ENCODE measurements around the gene SGPP2. TPM values are rescaled to one million over a fixed set of nuclear protein-coding genes. Genes with fewer than 3 reads are reported as not detected.

Gene SGPP2
- total RNA-seq, 3 donors from 2014 or later (not counting 1 experiment from before 2014, with no cell fraction given) = 0.25 to 0.30 TPM; not detected in 1

DNA sequence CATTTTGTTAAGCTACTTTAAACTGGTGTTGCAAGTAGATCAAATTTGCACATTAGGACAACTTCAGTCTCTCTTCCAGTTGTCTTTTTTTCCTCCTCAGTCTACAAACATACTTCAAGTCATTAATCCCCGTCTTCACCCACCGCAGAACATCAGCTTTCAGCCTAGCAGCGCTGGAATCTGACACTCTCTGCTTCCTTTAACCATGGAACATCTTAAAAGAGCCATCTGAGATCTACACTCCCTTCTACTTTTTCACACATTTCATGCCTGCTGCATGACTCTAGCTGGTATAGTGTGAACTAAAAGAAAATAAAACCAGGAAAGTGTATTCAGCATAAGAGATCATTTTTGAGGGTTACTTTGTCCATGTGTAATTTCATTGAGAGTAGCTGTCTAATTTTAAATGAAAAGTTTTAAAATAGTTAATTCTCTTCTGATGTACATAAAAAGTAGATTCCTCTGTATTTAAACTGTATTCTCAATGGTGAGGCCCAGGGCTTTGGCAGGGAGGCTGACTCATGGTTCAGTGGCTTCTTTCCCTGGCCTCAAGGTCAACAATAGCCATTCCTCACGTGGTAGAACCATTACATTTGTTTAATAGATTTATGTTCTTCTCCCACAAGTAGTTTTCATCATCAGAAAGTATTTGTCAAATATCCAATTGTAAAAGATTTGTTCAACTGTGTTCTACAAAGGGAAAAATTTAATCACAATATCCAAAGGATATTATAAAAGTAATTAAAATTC lies 16.5 kb downstream of the SGPP2 start:
- peaks cover 0 to 2% of the 10 kb centered on the region in 2 donors for H3K27me3 Mint-ChIP-seq (ENCODE audit: low read depth in 2 of 2)
- H3K36me3 Mint-ChIP-seq = no peaks in the 10 kb centered on the region
- no peaks in the 10 kb centered on the region for H3K36me3 ChIP-seq (ENCODE audit: control insufficient read depth, insufficient read depth, low read length)
- ATAC-seq (no peak), DNase-seq (no peak)
- no peaks in the 10 kb centered on the region for H3K4me1 Mint-ChIP-seq
- intact Hi-C loops (cut with micrococcal nuclease) = no loop called here
- H3K27ac Mint-ChIP-seq = no peak overlapping the region
- TF ChIP-seq, protein P1, sequence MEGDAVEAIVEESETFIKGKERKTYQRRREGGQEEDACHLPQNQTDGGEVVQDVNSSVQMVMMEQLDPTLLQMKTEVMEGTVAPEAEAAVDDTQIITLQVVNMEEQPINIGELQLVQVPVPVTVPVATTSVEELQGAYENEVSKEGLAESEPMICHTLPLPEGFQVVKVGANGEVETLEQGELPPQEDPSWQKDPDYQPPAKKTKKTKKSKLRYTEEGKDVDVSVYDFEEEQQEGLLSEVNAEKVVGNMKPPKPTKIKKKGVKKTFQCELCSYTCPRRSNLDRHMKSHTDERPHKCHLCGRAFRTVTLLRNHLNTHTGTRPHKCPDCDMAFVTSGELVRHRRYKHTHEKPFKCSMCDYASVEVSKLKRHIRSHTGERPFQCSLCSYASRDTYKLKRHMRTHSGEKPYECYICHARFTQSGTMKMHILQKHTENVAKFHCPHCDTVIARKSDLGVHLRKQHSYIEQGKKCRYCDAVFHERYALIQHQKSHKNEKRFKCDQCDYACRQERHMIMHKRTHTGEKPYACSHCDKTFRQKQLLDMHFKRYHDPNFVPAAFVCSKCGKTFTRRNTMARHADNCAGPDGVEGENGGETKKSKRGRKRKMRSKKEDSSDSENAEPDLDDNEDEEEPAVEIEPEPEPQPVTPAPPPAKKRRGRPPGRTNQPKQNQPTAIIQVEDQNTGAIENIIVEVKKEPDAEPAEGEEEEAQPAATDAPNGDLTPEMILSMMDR (IDR thresholded peaks at IDR 0.05) = no peak
- no peak overlapping the region for H3K27ac ChIP-seq (ENCODE audit: low read length)
- no peak overlapping the region for H3K4me3 Mint-ChIP-seq
- H3K27me3 ChIP-seq (ENCODE audit: control insufficient read depth, insufficient read depth, low read length) = no peaks in the 10 kb centered on the region
- no peaks in the 10 kb centered on the region for H3K4me1 ChIP-seq (ENCODE audit: control insufficient read depth, insufficient read depth, low read length)
- H3K4me3 ChIP-seq (ENCODE audit: low read length) = no peak overlapping the region
- WGBS (ENCODE audit: insufficient coverage) = 100% methylated on average over 2 of the region's 4 CpGs
- peaks cover 0 to 6% of the 10 kb centered on the region in 2 donors for H3K9me3 Mint-ChIP-seq
- no peaks in the 10 kb centered on the region for H3K9me3 ChIP-seq (ENCODE audit: control insufficient read depth, insufficient read depth, low read length)

DNA sequence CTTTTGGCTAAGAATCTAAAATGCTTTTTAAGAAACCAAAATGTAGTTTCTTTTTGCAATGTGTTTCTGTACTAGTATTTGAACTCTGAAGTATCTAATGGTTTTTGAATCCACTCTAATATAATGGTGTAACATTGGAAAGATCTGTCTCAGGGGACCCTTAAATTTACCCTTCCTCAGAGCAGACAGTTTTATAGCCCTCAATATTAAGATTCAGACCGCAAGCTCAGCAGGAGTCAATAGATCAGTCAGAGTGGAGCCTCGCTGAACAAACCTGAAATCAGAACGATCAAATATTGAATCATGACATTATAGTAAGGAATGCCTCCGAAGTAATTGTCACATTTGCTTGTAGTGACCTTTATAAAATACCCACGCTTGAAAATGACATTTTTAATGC lies 18.3 kb downstream of the SGPP2 start:
- no peaks in the 10 kb centered on the region for H3K4me1 ChIP-seq (ENCODE audit: control insufficient read depth, insufficient read depth, low read length)
- no peak overlapping the region for H3K27ac ChIP-seq (ENCODE audit: low read length)
- H3K36me3 ChIP-seq (ENCODE audit: control insufficient read depth, insufficient read depth, low read length) = no peaks in the 10 kb centered on the region
- H3K36me3 Mint-ChIP-seq = no peaks in the 10 kb centered on the region
- no peak overlapping the region for H3K4me3 ChIP-seq (ENCODE audit: low read length)
- H3K27ac Mint-ChIP-seq = no peak overlapping the region
- no peak for DNase-seq
- ATAC-seq = no peak
- TF ChIP-seq, protein P1 (IDR thresholded peaks at IDR 0.05) = no peak
- H3K9me3 ChIP-seq (ENCODE audit: control insufficient read depth, insufficient read depth, low read length) = no peaks in the 10 kb centered on the region
- 74% methylated on average over 4 of the region's 5 CpGs for WGBS (ENCODE audit: insufficient coverage)
- no peak overlapping the region for H3K4me3 Mint-ChIP-seq
- H3K27me3 ChIP-seq (ENCODE audit: control insufficient read depth, insufficient read depth, low read length) = no peaks in the 10 kb centered on the region
- no peaks in the 10 kb centered on the region for H3K27me3 Mint-ChIP-seq (ENCODE audit: low read depth in 2 of 2)
- intact Hi-C loops (cut with micrococcal nuclease) = no loop called here
- H3K9me3 Mint-ChIP-seq = peaks cover 0 to 4% of the 10 kb centered on the region in 2 donors
- H3K4me1 Mint-ChIP-seq = no peaks in the 10 kb centered on the region

DNA sequence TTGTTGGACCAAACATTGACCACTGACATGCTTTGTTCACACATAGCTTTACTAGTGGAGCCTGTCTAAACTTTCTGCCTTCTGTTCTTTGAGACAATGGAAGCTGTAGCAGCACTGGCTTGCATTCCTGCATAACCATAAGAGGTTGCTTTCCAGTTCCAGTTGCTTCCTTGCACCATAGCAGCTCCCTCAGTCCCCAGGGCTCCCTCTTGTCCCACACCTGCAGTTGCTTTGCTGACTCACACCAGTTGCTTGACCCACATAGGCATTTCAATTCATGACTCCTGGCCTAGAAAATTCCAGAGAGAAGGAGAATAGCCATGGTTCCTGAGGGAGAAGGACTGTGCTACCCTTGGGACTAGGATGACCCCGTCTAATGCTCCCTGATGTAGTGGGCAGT lies 20.9 kb downstream of the SGPP2 start:
- no peaks in the 10 kb centered on the region for H3K4me1 Mint-ChIP-seq
- no peak overlapping the region for H3K4me3 ChIP-seq (ENCODE audit: low read length)
- ATAC-seq (no peak), DNase-seq (no peak)
- peaks cover 0 to 4% of the 10 kb centered on the region in 2 donors for H3K9me3 Mint-ChIP-seq
- H3K27me3 ChIP-seq (ENCODE audit: control insufficient read depth, insufficient read depth, low read length) = no peaks in the 10 kb centered on the region
- peaks cover 0 to 3% of the 10 kb centered on the region in 2 donors for H3K27me3 Mint-ChIP-seq (ENCODE audit: low read depth in 2 of 2)
- intact Hi-C loops (cut with micrococcal nuclease) = no loop called here
- H3K27ac Mint-ChIP-seq = no peak overlapping the region
- TF ChIP-seq, protein P1 (IDR thresholded peaks at IDR 0.05) = no peak
- no peaks in the 10 kb centered on the region for H3K36me3 ChIP-seq (ENCODE audit: control insufficient read depth, insufficient read depth, low read length)
- H3K36me3 Mint-ChIP-seq = no peaks in the 10 kb centered on the region
- H3K4me3 Mint-ChIP-seq = no peak overlapping the region
- H3K9me3 ChIP-seq (ENCODE audit: control insufficient read depth, insufficient read depth, low read length) = no peaks in the 10 kb centered on the region
- H3K4me1 ChIP-seq (ENCODE audit: control insufficient read depth, insufficient read depth, low read length) = no peaks in the 10 kb centered on the region
- 95% methylated on average over 1 of the region's 1 CpG for WGBS (ENCODE audit: insufficient coverage)
- no peak overlapping the region for H3K27ac ChIP-seq (ENCODE audit: low read length)

DNA sequence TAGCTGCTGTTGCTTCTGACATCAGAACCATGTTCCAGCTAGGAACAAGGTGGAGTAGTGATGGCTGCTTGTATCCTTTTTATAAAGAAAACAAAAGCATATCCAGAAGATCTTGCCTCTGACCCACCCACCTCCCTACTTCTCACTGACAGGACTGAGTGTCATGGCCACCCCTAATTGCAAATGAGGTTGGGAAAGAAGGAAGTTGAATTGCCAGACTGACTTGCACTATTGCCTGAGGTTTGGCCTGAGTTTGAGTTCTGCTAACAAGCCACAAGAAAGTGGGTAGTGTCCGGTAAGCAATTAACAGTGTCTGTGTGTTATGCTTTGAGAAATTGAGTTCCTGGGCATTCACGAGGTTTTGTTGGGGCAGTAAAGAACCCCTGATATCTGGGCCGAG lies 22.8 kb downstream of the SGPP2 start:
- Mint-ChIP-seq H3K27me3 (ENCODE audit: low read depth in 2 of 2) (peaks cover 0 to 17% of the 10 kb centered on the region in 2 donors), H3K4me3 (no peak overlapping the region), H3K36me3 (no peaks in the 10 kb centered on the region), H3K4me1 (no peaks in the 10 kb centered on the region), H3K9me3 (peaks cover 0 to 4% of the 10 kb centered on the region in 2 donors), H3K27ac (no peak overlapping the region)
- H3K4me1 ChIP-seq (ENCODE audit: control insufficient read depth, insufficient read depth, low read length) = no peaks in the 10 kb centered on the region
- ATAC-seq = no peak
- TF ChIP-seq, protein P1 (IDR thresholded peaks at IDR 0.05) = no peak
- H3K27me3 ChIP-seq (ENCODE audit: control insufficient read depth, insufficient read depth, low read length) = no peaks in the 10 kb centered on the region
- no peaks in the 10 kb centered on the region for H3K36me3 ChIP-seq (ENCODE audit: control insufficient read depth, insufficient read depth, low read length)
- H3K4me3 ChIP-seq (ENCODE audit: low read length) = no peak overlapping the region
- DNase-seq = no peak
- H3K27ac ChIP-seq (ENCODE audit: low read length) = no peak overlapping the region
- WGBS (ENCODE audit: insufficient coverage) = 78% methylated on average over 3 of the region's 3 CpGs
- H3K9me3 ChIP-seq (ENCODE audit: control insufficient read depth, insufficient read depth, low read length) = no peaks in the 10 kb centered on the region
- intact Hi-C loops (cut with micrococcal nuclease) = no loop called here
